Kidney epithelial cell (primary cell): ENCODE data around the gene ZNF280D. TPM values are rescaled to one million over a fixed set of nuclear protein-coding genes. Genes with fewer than 3 reads are reported as not detected.
"Not testable (repeated sequence)": the region's sequence is repeated elsewhere in the genome, so short reads cannot be mapped to it uniquely, and the experiment has no call there.

Source experiments
- DNase-seq: peaks from one replicate; pipeline ENCODE4 v3.0.0-alpha.2; 2010; ENCODE audit warnings: low read depth
- H3K27me3 ChIP-seq: 2 replicates; pipeline ENCODE4 v1.6.0; 2011; ENCODE audit warnings: low read length; ENCODE audit not compliant: control insufficient read depth, insufficient read depth
- H3K36me3 ChIP-seq: 2 replicates; pipeline ENCODE4 v1.5.1; 2011; ENCODE audit warnings: low read length; ENCODE audit not compliant: control insufficient read depth, insufficient read depth
- H3K4me3 ChIP-seq: 2 replicates; pipeline ENCODE4 v1.5.1; 2011; ENCODE audit warnings: low read depth, mild to moderate bottlenecking, control low read depth, low read length
- total RNA-seq: library from RNA; depleted of rRNA; stranded (reverse); fragments of >200 nt; gene quantifications from 2 replicates; pipeline ENCODE4 v1.2.3, GENCODE V29; 2015
- TF ChIP-seq, protein P1 (sequence below): IDR thresholded peaks from 2 replicates; pipeline ENCODE4 v1.5.1; 2011; ENCODE audit warnings: mild to moderate bottlenecking, moderate library complexity, low read length, control low read depth, inconsistent platforms; ENCODE audit not compliant: insufficient read depth, poor library complexity, severe bottlenecking

ZNF280D gene, protein sequence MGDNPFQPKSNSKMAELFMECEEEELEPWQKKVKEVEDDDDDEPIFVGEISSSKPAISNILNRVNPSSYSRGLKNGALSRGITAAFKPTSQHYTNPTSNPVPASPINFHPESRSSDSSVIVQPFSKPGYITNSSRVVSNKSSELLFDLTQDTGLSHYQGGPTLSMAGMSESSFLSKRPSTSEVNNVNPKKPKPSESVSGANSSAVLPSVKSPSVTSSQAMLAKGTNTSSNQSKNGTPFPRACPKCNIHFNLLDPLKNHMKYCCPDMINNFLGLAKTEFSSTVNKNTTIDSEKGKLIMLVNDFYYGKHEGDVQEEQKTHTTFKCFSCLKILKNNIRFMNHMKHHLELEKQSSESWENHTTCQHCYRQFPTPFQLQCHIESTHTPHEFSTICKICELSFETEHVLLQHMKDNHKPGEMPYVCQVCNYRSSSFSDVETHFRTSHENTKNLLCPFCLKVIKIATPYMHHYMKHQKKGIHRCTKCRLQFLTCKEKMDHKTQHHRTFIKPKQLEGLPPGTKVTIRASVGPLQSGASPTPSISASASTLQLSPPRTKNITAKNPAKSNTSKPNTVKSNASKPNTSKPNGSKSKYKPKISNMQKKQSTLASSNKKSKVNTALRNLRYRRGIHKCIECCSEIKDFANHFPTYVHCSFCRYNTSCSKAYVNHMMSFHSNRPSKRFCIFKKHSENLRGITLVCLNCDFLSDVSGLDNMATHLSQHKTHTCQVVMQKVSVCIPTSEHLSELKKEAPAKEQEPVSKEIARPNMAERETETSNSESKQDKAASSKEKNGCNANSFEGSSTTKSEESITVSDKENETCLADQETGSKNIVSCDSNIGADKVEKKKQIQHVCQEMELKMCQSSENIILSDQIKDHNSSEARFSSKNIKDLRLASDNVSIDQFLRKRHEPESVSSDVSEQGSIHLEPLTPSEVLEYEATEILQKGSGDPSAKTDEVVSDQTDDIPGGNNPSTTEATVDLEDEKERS
- 13.3 and 17.2 TPM in 2 replicates for total RNA-seq

DNA sequence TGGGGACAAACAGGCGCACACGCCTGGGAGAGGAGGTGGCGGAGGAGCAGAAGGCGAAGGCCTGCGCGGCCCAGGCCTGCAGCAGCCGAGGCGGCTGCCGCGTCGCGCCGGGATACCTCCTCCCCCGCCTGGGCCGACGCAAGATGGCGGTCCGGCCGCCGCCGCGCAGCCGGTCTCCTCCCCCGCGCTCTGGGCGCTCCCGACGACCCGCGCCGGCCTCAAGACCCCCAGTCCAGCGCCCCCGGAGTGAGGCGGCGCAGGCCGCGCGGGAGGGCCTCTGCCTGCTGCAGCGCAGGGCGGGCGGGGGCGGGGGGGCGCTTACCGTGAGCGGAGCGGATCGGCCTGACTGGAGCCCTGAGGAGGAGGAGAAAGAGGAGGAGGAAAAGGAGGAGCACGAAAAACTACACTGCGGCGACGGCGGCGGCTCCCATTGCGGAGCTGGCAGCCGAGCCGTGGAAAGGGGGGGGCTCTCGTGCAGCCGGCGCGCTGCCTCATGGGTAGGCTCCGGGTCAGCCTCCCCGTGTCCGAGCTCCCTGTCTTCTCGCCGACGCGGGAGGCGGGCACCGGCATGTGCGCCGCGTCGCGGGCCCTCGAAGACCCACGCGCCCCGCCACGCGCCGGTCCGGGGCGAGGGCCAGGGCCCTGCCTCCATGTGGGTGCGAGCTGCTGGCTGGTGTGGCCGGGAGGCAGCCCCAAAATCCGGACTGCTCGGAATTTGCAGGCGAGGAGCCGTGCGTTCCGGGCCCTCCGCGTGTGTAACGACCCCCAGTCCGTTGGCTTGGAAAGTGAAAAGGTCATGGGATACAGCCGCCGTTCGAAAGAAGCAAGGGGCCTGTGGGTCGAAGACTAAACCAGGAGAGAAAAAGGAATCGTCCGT, at the start of gene ZNF280D:
ZNF280D (minus strand) TSS at position 374 of the 877 bp plus-strand sequence. CDS start 26,400 bp downstream, outside the sequence.
- H3K4me3 ChIP-seq, result peak within 1 kb of the TSS; percentile 60
- H3K27me3 ChIP-seq, result no peaks in the 10 kb centered on the region
- DNase-seq, result peak; percentile 25
- TF ChIP-seq, protein P1, sequence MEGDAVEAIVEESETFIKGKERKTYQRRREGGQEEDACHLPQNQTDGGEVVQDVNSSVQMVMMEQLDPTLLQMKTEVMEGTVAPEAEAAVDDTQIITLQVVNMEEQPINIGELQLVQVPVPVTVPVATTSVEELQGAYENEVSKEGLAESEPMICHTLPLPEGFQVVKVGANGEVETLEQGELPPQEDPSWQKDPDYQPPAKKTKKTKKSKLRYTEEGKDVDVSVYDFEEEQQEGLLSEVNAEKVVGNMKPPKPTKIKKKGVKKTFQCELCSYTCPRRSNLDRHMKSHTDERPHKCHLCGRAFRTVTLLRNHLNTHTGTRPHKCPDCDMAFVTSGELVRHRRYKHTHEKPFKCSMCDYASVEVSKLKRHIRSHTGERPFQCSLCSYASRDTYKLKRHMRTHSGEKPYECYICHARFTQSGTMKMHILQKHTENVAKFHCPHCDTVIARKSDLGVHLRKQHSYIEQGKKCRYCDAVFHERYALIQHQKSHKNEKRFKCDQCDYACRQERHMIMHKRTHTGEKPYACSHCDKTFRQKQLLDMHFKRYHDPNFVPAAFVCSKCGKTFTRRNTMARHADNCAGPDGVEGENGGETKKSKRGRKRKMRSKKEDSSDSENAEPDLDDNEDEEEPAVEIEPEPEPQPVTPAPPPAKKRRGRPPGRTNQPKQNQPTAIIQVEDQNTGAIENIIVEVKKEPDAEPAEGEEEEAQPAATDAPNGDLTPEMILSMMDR, result no peak
- no peaks in the 10 kb centered on the region for H3K36me3 ChIP-seq

DNA sequence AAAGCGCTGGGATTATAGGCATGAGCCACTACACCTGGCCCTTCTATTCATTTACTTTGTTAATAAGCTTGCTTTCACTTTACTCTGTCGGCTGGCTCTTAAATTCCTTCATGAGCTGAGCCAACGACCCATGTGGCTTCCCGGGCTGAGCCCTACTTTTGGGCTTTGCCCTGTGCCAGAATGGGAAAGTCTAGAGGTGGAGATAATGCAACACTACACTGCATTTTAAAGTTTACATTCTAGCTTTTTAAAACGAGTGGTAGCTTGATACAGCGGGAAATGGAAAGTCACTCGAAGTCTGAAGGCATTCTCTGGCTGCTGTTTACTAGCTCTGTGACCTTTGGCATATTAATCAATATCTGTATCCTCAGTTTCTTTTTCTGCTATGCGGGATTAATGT, 49.0 kb upstream of the ZNF280D start:
- no peak overlapping the region for H3K4me3 ChIP-seq
- DNase-seq, result no peak
- no peaks in the 10 kb centered on the region for H3K36me3 ChIP-seq
- TF ChIP-seq, protein P1, result no peak
- H3K27me3 ChIP-seq, result no peaks in the 10 kb centered on the region

DNA sequence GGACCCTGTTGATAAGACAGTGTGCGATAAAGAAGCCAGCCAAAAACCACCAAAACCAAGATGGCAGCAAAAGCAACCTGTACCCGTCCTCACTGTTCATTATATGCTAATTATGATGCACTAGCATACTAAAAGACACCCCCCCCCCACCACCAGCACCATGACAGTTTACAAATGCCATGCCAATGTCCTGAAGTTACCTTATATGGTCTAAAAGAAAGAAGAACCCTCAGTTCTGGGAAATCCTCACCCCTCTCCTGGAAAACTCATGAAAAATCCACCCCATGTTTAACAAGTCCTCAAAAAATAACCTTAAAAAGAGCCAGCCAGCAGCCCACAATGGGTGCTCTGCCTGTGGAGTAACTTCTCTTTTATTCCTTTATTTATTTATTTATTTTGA, 48.4 kb upstream of the ZNF280D start:
- DNase-seq, result no peak
- Histone ChIP-seq H3K4me3 (no peak overlapping the region), H3K27me3 (no peaks in the 10 kb centered on the region), H3K36me3 (no peaks in the 10 kb centered on the region)
- TF ChIP-seq, protein P1, result no peak

DNA sequence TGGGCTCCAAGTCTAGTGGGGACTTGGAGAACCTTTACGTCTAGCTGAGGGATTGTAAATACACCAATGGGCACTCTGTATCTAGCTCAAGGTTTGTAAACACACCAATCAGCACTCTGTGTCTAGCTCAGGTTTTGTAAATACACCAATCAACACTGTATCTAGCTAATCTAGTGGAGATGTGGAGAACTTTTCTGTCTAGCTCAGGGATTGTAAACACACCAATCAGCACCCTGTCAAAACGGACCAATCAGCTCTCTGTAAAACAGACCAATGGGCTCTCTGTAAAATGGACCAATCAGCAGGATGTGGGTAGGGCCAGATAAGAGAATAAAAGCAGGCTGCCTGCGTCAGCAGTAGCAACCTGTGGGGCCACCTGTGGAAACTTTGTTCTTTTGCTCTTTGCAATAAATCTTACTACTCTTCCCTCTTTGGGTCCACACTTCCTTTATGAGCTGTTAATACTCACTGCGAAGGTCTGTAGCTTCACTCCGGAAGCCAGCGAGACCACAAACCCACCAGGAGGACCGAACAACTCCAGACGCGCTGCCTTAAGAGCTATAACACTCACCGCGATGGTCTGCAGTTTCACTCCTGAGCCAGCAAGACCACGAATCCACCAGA, 46.9 kb upstream of the ZNF280D start:
- not testable (repeated sequence) for H3K27me3 ChIP-seq, H3K4me3 ChIP-seq, H3K36me3 ChIP-seq, DNase-seq

DNA sequence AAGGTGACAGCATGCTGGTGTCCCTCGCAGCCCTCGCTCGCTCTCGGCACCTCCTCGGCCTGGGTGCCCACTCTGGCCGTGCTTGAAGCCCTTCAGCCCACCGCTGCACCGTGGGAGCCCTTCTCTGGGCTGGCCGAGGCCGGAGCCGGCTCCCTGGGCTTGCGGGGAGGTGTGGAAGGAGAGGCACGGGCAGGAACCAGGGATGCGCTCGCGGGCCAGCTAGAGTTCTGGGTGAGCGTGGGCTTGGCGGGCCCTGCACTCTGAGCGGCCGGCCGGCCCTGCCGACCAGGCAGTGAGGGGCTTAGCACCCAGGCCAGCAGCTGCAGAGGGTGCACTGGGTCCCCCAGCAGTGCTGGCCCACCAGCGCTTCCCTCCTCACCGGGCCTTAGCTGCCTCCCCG, 46.1 kb upstream of the ZNF280D start:
- not testable (repeated sequence) for H3K36me3 ChIP-seq, DNase-seq, H3K4me3 ChIP-seq, H3K27me3 ChIP-seq

DNA sequence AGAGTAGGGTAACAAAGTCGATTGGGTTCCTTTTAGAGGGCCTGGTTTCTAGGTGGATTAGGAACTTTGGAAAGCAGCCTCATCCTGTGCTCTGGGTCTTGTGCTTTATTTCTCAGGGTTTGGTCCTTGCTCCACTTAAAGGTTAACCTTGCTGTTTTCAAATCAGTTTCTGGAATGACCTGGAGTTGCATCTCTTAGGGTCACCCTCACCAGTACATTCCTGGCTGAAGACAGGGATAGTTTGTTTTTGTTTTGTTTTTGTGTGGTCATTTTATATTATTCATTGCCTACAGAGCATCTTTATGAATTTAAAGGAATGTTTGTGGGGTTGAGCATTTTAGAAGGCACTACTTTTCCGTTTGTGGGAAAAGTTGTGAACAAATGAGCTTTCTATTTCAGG, 45.5 kb upstream of the ZNF280D start:
- Histone ChIP-seq H3K36me3 (no peaks in the 10 kb centered on the region), H3K4me3 (no peak overlapping the region), H3K27me3 (no peaks in the 10 kb centered on the region)
- TF ChIP-seq, protein P1, result no peak
- no peak for DNase-seq
